Eye (tissue), 1 donor: ENCODE results near the gene DNAAF5.
"Not testable (repeated sequence)": the region's sequence is repeated elsewhere in the genome, so short reads cannot be mapped to it uniquely, and the experiment has no call there.

Source experiments
- DNase-seq: peaks from one replicate; pipeline ENCODE4 v3.0.0-alpha.2; 2015

The DNAAF5 gene

GRCh38 chr7:785416-785815, 58.9 kb downstream of the DNAAF5 start:
- no peak for DNase-seq

GRCh38 chr7:786472-787255, 60.2 kb downstream of the DNAAF5 start:
- DNase-seq: peak; percentile 71

- DNase-seq: no peak
Measured at GRCh38 chr7:787332-788240, 61.1 kb downstream of the DNAAF5 start.

- no peak for DNase-seq
Measured at GRCh38 chr7:791519-791918, 65.0 kb downstream of the DNAAF5 start.

- no peak for DNase-seq
Measured at GRCh38 chr7:794207-794606, 67.7 kb downstream of the DNAAF5 start.

GRCh38 chr7:794671-795329, 68.3 kb downstream of the DNAAF5 start:
- no peak for DNase-seq

GRCh38 chr7:796434-797169, 70.1 kb downstream of the DNAAF5 start:
- DNase-seq: not testable (repeated sequence)

- no peak for DNase-seq
Measured at GRCh38 chr7:798921-799470, 72.5 kb downstream of the DNAAF5 start.

- no peak for DNase-seq
Measured at GRCh38 chr7:800692-801091, 74.2 kb downstream of the DNAAF5 start.

- not testable (repeated sequence) for DNase-seq
Measured at GRCh38 chr7:801351-801750, 74.9 kb downstream of the DNAAF5 start.

GRCh38 chr7:801940-802381, 75.5 kb downstream of the DNAAF5 start:
- DNase-seq: peak; percentile 66

GRCh38 chr7:802500-803242, 76.2 kb downstream of the DNAAF5 start:
- DNase-seq: no peak

- DNase-seq: no peak
Measured at GRCh38 chr7:803243-803635, 76.7 kb downstream of the DNAAF5 start.

GRCh38 chr7:803796-804195, 77.3 kb downstream of the DNAAF5 start:
- not testable (repeated sequence) for DNase-seq

GRCh38 chr7:805261-805660, 78.8 kb downstream of the DNAAF5 start:
- DNase-seq: no peak

- peak; percentile 79 for DNase-seq
Measured at GRCh38 chr7:815284-816216, 89.1 kb downstream of the DNAAF5 start.

GRCh38 chr7:816300-816750, 89.8 kb downstream of the DNAAF5 start:
- peak; percentile 99 for DNase-seq

GRCh38 chr7:816751-817671, 90.5 kb downstream of the DNAAF5 start:
- peak; percentile 65 for DNase-seq
